Measurements from ENCODE around the gene SCYGR2. TPM values are rescaled to one million over a fixed set of nuclear protein-coding genes. Genes with fewer than 3 reads are reported as not detected.
A peak's percentile ranks its signal among the peaks of the same experiment; 100 is the strongest.

The SCYGR2 gene
- total and polyA plus RNA-seq, 2 of the 8 experiments (the other 6 are each of a cell fraction or from before 2014, with no cell fraction given): not detected

DNA sequence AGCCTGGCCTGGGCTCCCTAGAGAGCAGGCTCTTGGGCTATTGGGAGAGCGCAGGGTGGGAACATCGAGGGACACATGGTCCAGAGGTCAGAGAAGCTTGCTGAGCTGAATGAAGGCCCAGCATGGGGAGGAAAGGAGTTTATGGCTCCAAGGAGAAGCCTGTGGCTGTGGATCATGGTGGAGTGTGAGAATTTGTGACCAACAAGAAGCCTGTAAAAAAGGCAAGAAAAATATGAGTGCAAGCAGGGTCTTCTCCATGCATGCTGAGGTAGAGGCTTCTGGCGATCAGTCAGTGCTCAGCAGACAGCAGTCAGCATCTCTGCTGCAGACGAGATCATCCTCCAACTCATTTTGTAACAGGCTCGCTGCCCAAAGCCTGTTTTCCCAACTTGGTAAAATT, 17.2 kb downstream of the SCYGR2 start:
- peaks cover 0 to 7% (median 3%) of the 10 kb centered on the region in 4 experiments; a peak in 2 of 7 replicates for H3K4me1 ChIP-seq (replicated peaks in 1 of 4; ENCODE audit: control insufficient read depth in 3 of 4, insufficient read depth in 4 of 4, low read length in 3 of 4)
- no peak for DNase-seq (ENCODE audit: low read depth in 1 of 2, low spot score in 2 of 2)
- POLR2A ChIA-PET (ENCODE audit: partially characterized antibody): no interaction called here
- no peak overlapping the region for H3K4ac ChIP-seq (replicated peaks; ENCODE audit: insufficient read length, low read depth, low read length)
- no peak overlapping the region for H3K23ac ChIP-seq (ENCODE audit: insufficient read length)
- CTCF ChIA-PET (ENCODE audit: partially characterized antibody): interaction anchor here (0.9 to 1.7 kb wide), 5 partner anchors 10 to 156 kb away, joined by 3 to 6 read pairs (median 3); no protein-coding TSS in a partner anchor
- no peaks in the 10 kb centered on the region for H3K79me1 ChIP-seq (ENCODE audit: low read depth, low read length)
- no peak overlapping the region for H2BK5ac ChIP-seq (ENCODE audit: low read depth, low read length)
- H2BK12ac ChIP-seq (ENCODE audit: low read depth, low read length): no peak overlapping the region; the same call in 1 of the 2 replicates
- H3K56ac ChIP-seq (replicated peaks; ENCODE audit: insufficient read length, low read depth, low read length): no peak overlapping the region
- H4K8ac ChIP-seq (ENCODE audit: extremely low read depth, insufficient read depth, low read length): no peak overlapping the region
- H2BK120ac ChIP-seq (replicated peaks; ENCODE audit: low read depth, low read length): no peak overlapping the region
- no peak overlapping the region for H3K27ac ChIP-seq (ENCODE audit: low read depth, low read length)
- no peaks in the 10 kb centered on the region for H3K27me3 ChIP-seq (replicated peaks in 1 of 4; ENCODE audit: control insufficient read depth in 3 of 4, extremely low read depth in 1 of 4, insufficient read depth in 3 of 4, low read length in 3 of 4)
- H4K91ac ChIP-seq (replicated peaks; ENCODE audit: insufficient read length, low read length): no peak overlapping the region
- H2AK5ac ChIP-seq (ENCODE audit: low read depth, low read length): no peak overlapping the region
- H3K18ac ChIP-seq (ENCODE audit: extremely low read depth, low read length): peak overlapping the region; percentile 19; the same call in 1 of the 2 replicates
- TF ChIP-seq KDM5A (IDR thresholded peaks at IDR 0.05; ENCODE audit: low read length) (no peak), POU5F1 (IDR thresholded peaks at IDR 0.05; ENCODE audit: low read depth, low read length) (no peak), JUN (IDR thresholded peaks at IDR 0.05; ENCODE audit: low read depth, low read length) (no peak), CHD2 (IDR thresholded peaks at IDR 0.05; ENCODE audit: low read length) (no peak), BRCA1 (IDR thresholded peaks at IDR 0.05; ENCODE audit: low read depth, low read length) (no peak), POLR2AphosphoS5 (IDR thresholded peaks at IDR 0.05; ENCODE audit: low read depth, low read length) (no peak), SAP30 (IDR thresholded peaks at IDR 0.05; ENCODE audit: insufficient read depth, insufficient replicate concordance, low read length) (no peak), TEAD4 (IDR thresholded peaks at IDR 0.05; ENCODE audit: low read depth, low read length) (no peak), NANOG (IDR thresholded peaks at IDR 0.05; ENCODE audit: insufficient read depth, low read depth, low read length, poor library complexity, severe bottlenecking) (no peak)
- TF ChIP-seq, protein P1, sequence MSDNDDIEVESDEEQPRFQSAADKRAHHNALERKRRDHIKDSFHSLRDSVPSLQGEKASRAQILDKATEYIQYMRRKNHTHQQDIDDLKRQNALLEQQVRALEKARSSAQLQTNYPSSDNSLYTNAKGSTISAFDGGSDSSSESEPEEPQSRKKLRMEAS (IDR thresholded peaks at IDR 0.05): no peak
- no peak overlapping the region for H3K9ac ChIP-seq (replicated peaks in 1 of 4; ENCODE audit: extremely low read depth in 1 of 4, low read depth in 3 of 4, low read length in 3 of 4)
- no peak overlapping the region for H2BK20ac ChIP-seq (ENCODE audit: low read length)
- no peak overlapping the region; the same call in 1 of the 2 replicates for H2AFZ ChIP-seq (ENCODE audit: low read length)
- H3K4me3 ChIP-seq (ENCODE audit: extremely low read depth in 1 of 4, insufficient read depth in 2 of 4, low read depth in 3 of 4, low read length in 4 of 4): no peak overlapping the region
- H3K23me2 ChIP-seq (ENCODE audit: low read depth, low read length): 0 out of 2 replicates have a peak, but pooled peaks cover 3% of the 10 kb centered on the region
- H3K14ac ChIP-seq (ENCODE audit: insufficient read length): no peak overlapping the region
- H2BK15ac ChIP-seq (ENCODE audit: low read length): no peak overlapping the region
- H4K20me1 ChIP-seq (replicated peaks in 1 of 2; ENCODE audit: control insufficient read depth in 1 of 2, insufficient read depth in 2 of 2, low read length in 2 of 2): no peaks in the 10 kb centered on the region
- 88% methylated on average over 5 of the region's 5 CpGs; no CpG with 5 or more reads in 1 of the 2 experiments for WGBS, 2 experiments (ENCODE audit: extremely low coverage in 1 of 2, insufficient coverage in 1 of 2, insufficient read length in 1 of 2, insufficient replicate concordance in 2 of 2, low coverage in 1 of 2, low lambda C conversion rate in 2 of 2, missing lambda C conversion rate in 1 of 2)
- no peak for FAIRE-seq
- no peaks in the 10 kb centered on the region for H3K36me3 ChIP-seq (ENCODE audit: control insufficient read depth in 2 of 4, insufficient read depth in 4 of 4, low read length in 3 of 4)
- no peak overlapping the region for H4K5ac ChIP-seq (ENCODE audit: insufficient read length, low read depth, low read length)
- no peak overlapping the region for H3K4me2 ChIP-seq (ENCODE audit: insufficient read depth in 1 of 2, low read depth in 2 of 2, low read length in 2 of 2)
- no peaks in the 10 kb centered on the region for H3K9me3 ChIP-seq (ENCODE audit: insufficient read depth in 2 of 2, low read depth in 1 of 2, low read length in 1 of 2)
- no peaks in the 10 kb centered on the region for H3K79me2 ChIP-seq (ENCODE audit: control insufficient read depth in 1 of 2, insufficient read depth in 2 of 2, low read length in 2 of 2)
